GM21825 (cell line): Measurements from ENCODE around the gene MAN2A2.

Source experiments
- ATAC-seq: cut with Tn5 transposase; IDR thresholded peaks from one replicate; pipeline ENCODE4 v1.9.1; 2021; ENCODE audit warnings: mild to moderate bottlenecking, moderate library complexity; ENCODE audit not compliant: unreplicated experiment

MAN2A2 gene

DNA sequence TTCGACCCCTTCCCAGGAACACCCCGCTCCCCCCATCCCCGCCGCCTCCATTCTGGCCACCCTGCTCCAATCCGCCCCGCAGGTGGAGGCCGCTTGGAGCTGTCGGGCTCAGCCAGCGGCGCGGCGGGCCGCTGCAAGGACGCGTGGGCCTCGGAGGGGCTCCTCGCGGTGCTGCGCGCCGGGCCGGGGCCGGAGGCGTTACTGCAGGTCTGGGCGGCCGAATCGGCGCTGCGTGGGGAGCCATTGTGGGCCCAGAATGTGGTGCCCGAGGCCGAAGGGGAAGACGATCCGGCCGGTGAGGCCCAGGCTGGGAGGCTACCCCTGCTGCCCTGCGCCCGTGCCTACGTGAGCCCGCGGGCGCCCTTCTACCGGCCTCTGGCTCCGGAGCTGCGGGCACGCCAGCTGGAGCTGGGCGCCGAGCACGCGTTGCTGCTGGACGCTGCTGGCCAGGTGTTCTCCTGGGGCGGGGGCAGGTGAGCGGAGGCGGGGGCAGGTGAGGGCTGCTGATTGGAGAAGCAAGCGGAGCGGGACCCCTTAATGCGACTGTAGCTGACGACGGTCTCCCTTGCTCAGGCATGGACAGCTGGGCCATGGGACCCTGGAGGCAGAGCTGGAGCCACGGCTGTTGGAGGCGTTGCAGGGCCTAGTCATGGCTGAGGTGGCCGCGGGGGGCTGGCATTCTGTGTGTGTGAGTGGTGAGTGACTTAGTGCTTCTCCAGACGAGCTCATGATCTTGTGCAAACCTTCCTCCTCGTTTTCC, 54.1 kb downstream of the MAN2A2 start:
- no peak for ATAC-seq

DNA sequence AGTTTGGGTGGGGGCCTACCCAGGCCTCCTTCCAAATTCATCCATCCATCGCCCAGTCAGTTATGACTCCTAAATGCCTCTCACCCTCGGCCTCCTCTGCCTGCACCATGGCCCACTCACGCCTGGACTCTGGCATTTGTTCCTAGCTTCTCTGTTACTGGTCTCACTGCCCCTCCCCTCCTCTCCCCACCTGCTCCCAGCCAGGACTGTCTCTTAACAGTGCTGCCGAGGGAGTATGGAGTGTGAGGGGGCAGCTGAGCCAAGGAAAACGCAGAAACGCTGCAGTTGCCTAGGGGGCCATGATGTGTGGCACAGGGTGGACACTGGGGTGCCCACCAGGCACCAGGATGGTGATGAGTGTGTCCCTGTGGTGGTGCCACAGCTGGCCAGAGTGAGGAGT, 54.7 kb downstream of the MAN2A2 start:
- no peak for ATAC-seq

DNA sequence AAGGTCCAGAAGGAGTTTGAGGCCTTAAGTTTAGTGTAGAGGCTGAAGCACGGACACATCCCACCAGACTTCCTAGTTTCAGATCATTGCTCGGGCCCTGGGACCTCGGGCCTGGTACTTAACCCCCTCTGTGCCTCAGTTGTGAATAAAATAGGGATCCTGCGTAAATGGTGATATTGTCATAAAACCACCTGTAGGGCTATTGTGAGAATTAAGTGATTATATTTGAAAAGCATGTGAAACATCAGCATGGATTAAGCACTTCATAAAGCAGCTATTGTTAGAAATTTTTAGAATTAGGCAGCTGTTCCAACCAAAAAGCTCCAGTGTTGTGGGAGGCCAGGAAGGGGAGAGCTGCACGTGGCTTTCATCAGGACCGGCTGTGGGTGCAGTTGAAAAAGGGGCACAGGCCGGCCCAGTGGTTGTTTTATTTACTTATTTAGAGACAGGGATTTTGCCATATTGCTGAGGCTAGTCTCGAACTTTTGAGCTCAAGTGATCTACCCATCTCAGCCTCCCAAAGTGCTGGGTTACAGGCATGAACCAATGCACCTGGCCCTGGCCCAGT, 56.0 kb downstream of the MAN2A2 start:
- no peak for ATAC-seq

DNA sequence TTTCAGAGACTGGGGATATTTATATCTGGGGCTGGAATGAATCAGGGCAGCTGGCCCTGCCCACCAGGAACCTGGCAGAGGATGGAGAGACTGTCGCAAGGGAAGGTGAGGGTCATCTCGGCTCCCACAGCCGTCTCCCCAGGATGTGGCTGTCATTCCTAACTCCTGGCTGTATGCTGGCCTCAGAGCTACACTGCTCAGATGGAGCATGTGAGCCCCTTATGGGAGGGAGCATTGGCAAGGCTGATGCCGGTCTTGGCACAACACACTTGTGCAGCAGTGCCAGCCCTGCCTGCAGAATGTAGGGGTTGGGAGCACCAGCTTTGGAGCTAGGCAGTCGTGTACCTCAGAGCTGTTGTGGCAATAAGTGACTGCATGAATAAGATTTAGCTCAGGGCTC, 56.8 kb downstream of the MAN2A2 start:
- ATAC-seq = no peak

DNA sequence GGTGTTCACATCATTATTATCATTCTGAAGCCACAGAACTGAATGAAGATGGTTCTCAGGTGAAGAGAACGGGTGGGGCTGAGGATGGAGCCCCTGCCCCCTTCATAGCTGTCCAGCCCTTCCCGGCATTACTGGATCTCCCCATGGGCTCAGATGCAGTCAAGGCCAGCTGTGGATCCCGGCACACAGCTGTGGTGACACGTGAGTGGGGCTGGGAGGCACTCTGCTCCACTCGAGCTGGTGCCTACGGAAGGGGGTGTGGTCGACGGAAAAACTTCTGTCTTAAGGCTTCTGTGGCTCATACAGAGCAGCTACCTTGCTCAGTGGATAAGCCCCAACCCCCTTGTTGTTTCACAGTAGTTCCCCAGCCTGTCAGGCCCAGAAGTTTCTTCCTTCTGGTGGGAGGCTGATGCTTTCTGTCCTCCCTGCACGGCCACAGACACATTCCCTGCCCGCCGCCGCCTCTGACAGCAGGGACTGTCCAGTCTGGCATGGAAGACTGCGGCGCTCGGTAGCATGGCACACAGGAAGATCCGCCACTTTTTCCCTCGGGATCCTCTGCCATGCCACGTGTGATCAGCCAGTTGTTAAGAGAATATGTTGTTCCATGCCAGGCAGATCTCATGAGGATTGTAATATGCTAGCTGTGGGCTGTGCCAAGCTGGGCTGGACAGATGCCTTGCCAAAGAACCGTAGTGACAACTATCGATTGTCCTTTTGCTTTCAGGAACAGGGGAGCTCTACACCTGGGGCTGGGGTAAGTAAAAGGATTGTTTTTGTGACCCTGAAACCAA, 57.4 kb downstream of the MAN2A2 start:
- no peak for ATAC-seq

DNA sequence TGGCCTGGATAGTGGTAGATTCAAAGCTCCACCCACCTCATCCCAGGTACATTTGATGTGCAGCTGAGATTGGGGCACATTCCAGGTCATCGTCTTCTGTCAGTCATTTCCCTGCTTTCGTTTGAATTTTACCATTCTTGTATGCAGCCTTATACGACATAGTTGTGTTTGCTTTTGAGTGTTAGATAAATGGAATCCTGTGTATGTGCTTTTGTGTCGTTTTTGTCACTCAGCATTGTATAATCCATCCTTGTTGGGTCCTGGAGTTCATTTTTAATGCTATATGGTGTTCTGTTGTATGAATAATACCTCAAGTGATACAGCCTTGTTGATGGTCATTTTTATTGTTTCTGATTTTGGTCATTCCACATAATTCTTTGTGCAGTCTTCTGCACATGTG, 58.9 kb downstream of the MAN2A2 start:
- ATAC-seq = no peak

DNA sequence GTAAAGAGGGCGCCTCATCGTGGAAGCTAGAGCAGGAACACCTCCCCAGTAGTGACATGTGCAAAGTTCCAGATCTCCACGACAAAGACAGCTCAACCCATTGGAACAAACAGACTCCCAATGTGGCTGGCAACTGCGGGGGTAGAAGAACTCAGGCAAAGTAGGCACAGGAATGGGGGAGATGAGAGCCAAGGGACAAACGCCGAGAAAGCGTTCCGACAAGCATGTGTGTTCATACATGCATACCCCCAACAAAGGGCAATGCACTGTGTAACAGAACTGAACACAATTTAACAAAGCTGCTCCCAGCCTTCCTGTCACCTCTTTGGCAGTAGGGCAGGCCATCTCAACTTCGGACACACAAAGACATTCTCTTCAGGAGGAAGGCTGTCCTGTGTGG, 63.2 kb downstream of the MAN2A2 start:
- ATAC-seq = no peak

DNA sequence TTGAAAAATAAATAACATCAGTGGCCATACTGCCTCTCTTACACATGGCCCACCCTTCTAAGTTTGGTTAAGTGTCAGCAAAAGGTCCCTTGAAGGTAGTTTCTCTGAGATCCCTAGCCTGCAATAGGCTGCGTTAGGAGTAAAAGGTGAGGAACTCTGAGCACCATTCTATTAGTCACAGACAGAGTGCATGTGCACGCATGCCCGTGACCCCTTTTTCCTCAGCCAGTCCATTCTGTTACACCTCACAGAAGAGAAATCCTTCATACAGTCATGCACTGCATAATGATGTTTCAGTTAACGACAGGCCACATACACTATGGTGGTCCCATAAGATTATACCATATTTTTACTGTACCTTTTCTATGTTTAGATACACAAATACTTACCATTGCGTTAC, 64.1 kb downstream of the MAN2A2 start:
- no peak for ATAC-seq

DNA sequence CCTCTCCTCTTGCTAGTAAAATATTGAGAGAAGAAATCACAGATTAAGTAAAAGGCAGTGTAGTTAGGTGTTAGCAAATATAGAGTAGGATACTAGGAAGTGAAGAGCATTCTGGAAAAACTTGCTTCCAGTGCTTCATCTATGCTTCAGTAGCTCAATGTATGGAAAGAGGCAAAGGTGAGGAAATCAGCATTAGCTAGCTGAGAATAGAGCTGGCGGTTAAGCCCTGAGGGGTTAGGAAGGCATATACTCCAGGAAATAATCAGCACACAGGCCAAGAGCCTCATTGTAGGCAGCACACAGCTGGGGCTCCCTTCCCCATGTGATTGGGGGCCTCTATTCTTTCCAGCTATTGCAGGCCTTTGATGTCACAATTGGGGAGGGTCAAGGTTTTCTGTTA, 65.3 kb downstream of the MAN2A2 start:
- ATAC-seq = no peak

DNA sequence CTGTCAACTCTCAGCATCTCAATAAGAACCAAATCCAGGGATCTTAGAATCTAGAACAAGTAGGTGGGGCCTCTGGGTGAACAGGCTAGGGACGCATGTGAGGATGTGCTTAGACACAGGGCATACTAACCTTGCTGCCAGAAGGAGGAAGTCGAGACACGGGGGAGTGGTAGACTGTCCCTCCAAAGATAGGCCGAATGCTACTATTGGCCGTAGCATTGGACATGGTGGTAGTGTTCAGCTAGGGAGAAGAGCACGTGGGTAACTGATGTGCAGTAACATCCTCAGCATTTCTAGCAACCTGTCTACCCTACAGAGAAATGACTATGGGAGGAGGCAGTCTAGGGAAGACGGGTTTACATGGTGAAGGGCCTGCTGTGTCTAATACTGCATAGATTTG, 67.2 kb downstream of the MAN2A2 start:
- no peak for ATAC-seq

DNA sequence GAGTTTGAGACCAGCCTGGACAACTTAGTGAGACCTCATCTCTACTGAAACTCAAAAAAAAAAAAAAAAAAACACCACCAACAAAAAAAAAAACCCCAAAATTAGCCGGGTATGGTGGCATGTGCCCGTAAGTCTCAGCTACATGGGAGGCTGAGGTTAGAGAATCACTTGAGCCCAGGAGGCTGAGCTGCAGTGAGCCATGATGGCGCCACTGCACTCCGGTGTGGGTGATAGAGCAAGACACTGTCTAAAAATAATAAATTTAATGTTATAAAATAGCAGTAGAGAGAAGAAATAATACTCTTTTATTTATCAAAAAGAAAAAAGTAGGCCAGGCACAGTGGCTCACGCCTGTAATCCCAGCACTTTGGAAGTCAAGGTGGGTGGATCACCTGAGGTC, 69.0 kb downstream of the MAN2A2 start:
- no peak for ATAC-seq
